Parathyroid adenoma (tissue), 2 donors: ENCODE data around the gene MME.

ENCODE experiments used
- H2AFZ ChIP-seq: fragments of 300-600 bp; sonication (generic); one replicate; pipeline ENCODE4 v1.7.0; 2017; ENCODE audit warnings: antibody characterized with exemption, mild to moderate bottlenecking
- H3K27ac ChIP-seq: fragments of 300-600 bp; sonication (generic); one replicate; pipeline ENCODE4 v1.7.0; 2017
- H3K27me3 ChIP-seq: fragments of 300-600 bp; sonication (generic); one replicate; pipeline ENCODE4 v1.7.0; 2017; ENCODE audit warnings: low read length; ENCODE audit not compliant: control insufficient read depth, insufficient read depth
- H3K36me3 ChIP-seq: fragments of 300-600 bp; sonication (generic); one replicate; pipeline ENCODE4 v1.7.0; 2017; ENCODE audit warnings: low read length; ENCODE audit not compliant: control insufficient read depth, insufficient read depth
- H3K4me1 ChIP-seq: fragments of 300-600 bp; sonication (generic); one replicate; pipeline ENCODE4 v1.7.0; 2017; ENCODE audit warnings: control low read depth
- H3K4me2 ChIP-seq: fragments of 300-600 bp; sonication (generic); one replicate; pipeline ENCODE4 v1.7.0; 2017; ENCODE audit warnings: low read length
- H3K4me3 ChIP-seq: fragments of 300-600 bp; sonication (generic); one replicate; pipeline ENCODE4 v1.7.0; 2017; ENCODE audit warnings: low read depth, low read length
- H3K79me2 ChIP-seq: fragments of 300-600 bp; sonication (generic); one replicate; pipeline ENCODE4 v1.7.0; 2017; ENCODE audit warnings: control low read depth
- H3K9ac ChIP-seq: fragments of 300-600 bp; sonication (generic); one replicate; pipeline ENCODE4 v1.7.0; 2017; ENCODE audit warnings: mild to moderate bottlenecking
- H3K9me3 ChIP-seq: fragments of 300-600 bp; sonication (generic); one replicate; pipeline ENCODE4 v1.7.0; 2017; ENCODE audit warnings: low read length; ENCODE audit not compliant: control insufficient read depth
- TF ChIP-seq, protein P1 (sequence below): fragments of 300-600 bp; sonication (generic); IDR thresholded peaks from one replicate; pipeline ENCODE4 v1.7.0; 2017; ENCODE audit warnings: antibody characterized with exemption, mild to moderate bottlenecking
- donor health status: primary hyperparathyroidism.

MME gene

DNA sequence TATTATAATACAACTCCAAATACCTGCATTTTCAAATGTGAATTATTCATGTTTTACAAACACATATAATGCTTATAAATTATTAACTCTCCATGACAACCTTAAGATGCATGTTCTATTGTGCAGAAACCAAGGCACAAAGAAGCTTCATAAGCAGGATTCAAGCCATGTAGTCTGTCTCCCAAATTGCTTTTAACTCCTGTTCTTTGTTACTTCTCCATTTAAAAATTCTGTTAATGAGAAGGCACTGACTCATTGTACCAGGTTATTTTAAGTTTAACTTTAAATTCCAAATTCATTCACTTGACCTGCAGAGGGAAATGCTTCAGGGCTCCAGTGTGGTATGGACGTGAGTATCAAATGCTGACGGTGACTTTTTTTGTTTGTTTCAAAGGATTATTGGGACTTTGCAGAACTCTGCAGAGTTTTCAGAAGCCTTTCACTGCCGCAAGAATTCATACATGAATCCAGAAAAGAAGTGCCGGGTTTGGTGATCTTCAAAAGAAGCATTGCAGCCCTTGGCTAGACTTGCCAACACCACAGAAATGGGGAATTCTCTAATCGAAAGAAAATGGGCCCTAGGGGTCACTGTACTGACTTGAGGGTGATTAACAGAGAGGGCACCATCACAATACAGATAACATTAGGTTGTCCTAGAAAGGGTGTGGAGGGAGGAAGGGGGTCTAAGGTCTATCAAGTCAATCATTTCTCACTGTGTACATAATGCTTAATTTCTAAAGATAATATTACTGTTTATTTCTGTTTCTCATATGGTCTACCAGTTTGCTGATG, 100.0 kb downstream of the MME start:
- Histone ChIP-seq H3K4me1 (no peaks in the 10 kb centered on the region), H3K27ac (no peak overlapping the region), H3K36me3 (no peaks in the 10 kb centered on the region), H3K4me2 (no peak overlapping the region), H3K4me3 (no peak overlapping the region), H3K27me3 (no peaks in the 10 kb centered on the region), H3K79me2 (no peaks in the 10 kb centered on the region), H3K9ac (no peak overlapping the region), H3K9me3 (no peaks in the 10 kb centered on the region), H2AFZ (no peak overlapping the region)
- TF ChIP-seq, protein P1, sequence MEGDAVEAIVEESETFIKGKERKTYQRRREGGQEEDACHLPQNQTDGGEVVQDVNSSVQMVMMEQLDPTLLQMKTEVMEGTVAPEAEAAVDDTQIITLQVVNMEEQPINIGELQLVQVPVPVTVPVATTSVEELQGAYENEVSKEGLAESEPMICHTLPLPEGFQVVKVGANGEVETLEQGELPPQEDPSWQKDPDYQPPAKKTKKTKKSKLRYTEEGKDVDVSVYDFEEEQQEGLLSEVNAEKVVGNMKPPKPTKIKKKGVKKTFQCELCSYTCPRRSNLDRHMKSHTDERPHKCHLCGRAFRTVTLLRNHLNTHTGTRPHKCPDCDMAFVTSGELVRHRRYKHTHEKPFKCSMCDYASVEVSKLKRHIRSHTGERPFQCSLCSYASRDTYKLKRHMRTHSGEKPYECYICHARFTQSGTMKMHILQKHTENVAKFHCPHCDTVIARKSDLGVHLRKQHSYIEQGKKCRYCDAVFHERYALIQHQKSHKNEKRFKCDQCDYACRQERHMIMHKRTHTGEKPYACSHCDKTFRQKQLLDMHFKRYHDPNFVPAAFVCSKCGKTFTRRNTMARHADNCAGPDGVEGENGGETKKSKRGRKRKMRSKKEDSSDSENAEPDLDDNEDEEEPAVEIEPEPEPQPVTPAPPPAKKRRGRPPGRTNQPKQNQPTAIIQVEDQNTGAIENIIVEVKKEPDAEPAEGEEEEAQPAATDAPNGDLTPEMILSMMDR, result no peak

DNA sequence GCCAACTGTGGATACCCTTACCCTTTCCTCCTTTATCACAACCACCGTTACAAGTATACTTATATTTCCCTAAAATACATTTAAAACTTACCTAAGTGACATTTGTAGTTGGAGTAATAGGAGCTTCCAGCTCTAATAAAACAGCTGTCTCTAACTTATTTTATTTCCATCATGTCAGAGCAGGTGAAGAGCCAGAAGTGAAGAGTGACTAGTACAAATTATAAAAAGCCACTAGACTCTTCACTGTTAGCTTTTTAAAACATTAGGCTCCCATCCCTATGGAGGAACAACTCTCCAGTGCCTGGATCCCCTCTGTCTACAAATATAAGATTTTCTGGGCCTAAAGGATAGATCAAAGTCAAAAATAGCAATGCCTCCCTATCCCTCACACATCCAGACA, 102.3 kb downstream of the MME start:
- Histone ChIP-seq H3K27ac (no peak overlapping the region), H3K27me3 (no peaks in the 10 kb centered on the region), H3K4me2 (no peak overlapping the region), H3K4me3 (no peak overlapping the region), H3K36me3 (no peaks in the 10 kb centered on the region), H3K9ac (no peak overlapping the region), H3K79me2 (no peaks in the 10 kb centered on the region), H3K9me3 (no peaks in the 10 kb centered on the region), H2AFZ (no peak overlapping the region), H3K4me1 (no peaks in the 10 kb centered on the region)
- TF ChIP-seq, protein P1, result no peak

DNA sequence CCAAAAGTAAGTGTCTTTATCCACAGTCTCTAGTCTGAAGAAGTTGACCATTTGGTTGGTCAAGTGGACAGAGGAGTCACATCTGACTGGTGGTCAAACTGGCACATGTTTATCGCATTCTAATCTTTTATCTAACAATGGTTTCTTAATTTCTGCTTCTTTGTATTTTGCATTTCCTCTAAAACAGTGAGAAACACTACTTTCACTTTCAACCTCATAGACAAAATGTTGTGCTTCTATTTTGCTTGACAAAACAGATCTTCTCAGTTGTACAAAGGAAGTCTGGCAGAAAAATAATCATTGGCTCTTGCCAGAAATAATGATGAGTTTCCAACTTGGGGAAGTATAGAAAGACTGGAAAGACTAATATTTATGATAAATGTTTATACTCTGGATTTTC, 103.9 kb downstream of the MME start:
- TF ChIP-seq, protein P1, result no peak
- Histone ChIP-seq H3K36me3 (no peaks in the 10 kb centered on the region), H3K27ac (no peak overlapping the region), H3K9me3 (no peaks in the 10 kb centered on the region), H3K79me2 (no peaks in the 10 kb centered on the region), H2AFZ (no peak overlapping the region), H3K27me3 (no peaks in the 10 kb centered on the region), H3K4me3 (no peak overlapping the region), H3K4me1 (no peaks in the 10 kb centered on the region), H3K9ac (no peak overlapping the region), H3K4me2 (no peak overlapping the region)

DNA sequence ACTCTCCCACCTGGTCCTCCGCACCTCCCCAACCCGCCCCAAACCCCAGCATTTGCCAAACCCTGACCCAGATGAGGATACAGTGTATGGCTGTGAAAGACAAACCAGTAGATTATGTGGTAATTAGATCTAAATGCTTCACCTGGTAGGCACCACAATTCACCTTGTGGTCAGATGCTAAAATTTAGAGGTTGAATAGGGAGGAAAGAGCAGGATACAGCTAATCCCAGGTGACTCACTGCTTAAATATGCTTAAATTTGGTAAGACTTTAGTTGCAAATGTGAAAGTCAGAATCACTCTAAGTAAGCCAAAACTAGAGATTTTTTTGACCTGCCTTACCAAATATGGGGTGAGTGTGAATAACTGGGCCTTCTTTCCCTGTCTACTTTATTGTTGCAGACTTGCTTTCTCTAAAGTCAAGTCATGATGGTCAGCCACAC, 105.5 kb downstream of the MME start:
- no peak overlapping the region for H3K9ac ChIP-seq
- H3K4me1 ChIP-seq, result no peaks in the 10 kb centered on the region
- no peaks in the 10 kb centered on the region for H3K36me3 ChIP-seq
- H3K9me3 ChIP-seq, result no peaks in the 10 kb centered on the region
- no peak overlapping the region for H2AFZ ChIP-seq
- no peaks in the 10 kb centered on the region for H3K27me3 ChIP-seq
- no peak overlapping the region for H3K4me2 ChIP-seq
- no peak overlapping the region for H3K27ac ChIP-seq
- no peak overlapping the region for H3K4me3 ChIP-seq
- no peaks in the 10 kb centered on the region for H3K79me2 ChIP-seq
- TF ChIP-seq, protein P1, result no peak

DNA sequence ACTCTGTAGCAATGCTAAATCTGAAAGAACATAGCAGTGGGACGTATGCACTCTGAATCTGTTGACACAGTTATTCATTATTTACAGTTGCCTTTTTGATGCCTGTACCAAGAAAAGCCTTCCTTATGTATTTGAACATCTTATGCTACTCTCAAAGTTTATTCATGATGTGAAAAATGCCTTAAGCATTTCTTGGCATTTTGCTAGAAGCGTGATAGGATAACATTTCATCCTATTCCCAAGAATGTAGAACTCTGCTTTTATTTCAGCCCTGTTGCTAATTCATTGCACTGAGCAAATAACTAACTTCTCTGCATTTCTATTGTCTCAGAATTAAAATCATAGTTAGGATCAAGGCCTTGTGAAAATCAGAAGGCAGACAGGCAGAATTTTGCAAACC, 107.9 kb downstream of the MME start:
- Histone ChIP-seq H3K36me3 (no peaks in the 10 kb centered on the region), H3K79me2 (no peaks in the 10 kb centered on the region), H2AFZ (no peak overlapping the region), H3K27ac (no peak overlapping the region), H3K9me3 (no peaks in the 10 kb centered on the region), H3K4me3 (no peak overlapping the region), H3K9ac (no peak overlapping the region), H3K4me2 (no peak overlapping the region), H3K27me3 (no peaks in the 10 kb centered on the region), H3K4me1 (no peaks in the 10 kb centered on the region)
- TF ChIP-seq, protein P1, result no peak
